ENCODE results near the gene LOXHD1.

The LOXHD1 gene

DNA sequence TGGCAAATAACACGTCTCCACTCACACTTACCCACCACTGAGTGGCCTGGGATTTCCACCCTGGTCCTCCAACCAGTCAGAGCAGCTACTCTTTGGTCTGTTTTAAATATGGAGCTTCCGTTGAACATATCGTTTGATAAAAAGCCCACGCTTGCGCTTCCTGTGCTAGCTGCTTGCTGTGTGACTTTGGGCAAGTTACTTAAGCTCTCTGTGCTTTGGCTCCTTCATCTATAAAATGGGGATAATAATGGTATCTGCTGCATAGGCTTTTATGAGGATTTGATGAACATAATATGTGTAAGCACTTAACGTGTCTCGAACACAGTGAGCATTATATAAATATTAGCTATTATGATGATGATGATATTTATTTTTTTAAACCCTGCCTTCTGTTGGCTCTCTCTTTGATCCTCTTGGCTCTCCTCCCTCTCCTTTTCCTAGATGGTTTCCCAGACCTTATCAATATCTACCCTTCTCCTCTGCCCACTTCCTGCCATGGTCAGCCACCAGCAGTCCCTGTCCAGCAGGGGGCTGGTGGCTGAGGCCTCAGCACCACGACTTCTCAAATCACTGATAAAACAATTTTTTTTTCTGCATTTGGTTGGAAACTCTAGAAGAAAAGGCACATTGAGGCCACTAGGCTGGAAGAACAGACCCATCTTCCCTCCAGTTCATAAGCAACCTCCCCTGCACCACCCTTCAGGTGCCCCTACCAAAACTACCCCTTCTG lies 191.9 kb downstream of the LOXHD1 start:
- ChIA-PET POLR2A (ENCODE audit: low non-redundant PET) (no interaction called here), CTCF (no interaction called here)
- no peak for DNase-seq (ENCODE audit: low spot score)
- no peak overlapping the region for H3K27ac ChIP-seq
- TF ChIP-seq, protein P1, sequence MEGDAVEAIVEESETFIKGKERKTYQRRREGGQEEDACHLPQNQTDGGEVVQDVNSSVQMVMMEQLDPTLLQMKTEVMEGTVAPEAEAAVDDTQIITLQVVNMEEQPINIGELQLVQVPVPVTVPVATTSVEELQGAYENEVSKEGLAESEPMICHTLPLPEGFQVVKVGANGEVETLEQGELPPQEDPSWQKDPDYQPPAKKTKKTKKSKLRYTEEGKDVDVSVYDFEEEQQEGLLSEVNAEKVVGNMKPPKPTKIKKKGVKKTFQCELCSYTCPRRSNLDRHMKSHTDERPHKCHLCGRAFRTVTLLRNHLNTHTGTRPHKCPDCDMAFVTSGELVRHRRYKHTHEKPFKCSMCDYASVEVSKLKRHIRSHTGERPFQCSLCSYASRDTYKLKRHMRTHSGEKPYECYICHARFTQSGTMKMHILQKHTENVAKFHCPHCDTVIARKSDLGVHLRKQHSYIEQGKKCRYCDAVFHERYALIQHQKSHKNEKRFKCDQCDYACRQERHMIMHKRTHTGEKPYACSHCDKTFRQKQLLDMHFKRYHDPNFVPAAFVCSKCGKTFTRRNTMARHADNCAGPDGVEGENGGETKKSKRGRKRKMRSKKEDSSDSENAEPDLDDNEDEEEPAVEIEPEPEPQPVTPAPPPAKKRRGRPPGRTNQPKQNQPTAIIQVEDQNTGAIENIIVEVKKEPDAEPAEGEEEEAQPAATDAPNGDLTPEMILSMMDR (conservative IDR thresholded peaks at IDR 0.05; ENCODE audit: low read depth): no peak

DNA sequence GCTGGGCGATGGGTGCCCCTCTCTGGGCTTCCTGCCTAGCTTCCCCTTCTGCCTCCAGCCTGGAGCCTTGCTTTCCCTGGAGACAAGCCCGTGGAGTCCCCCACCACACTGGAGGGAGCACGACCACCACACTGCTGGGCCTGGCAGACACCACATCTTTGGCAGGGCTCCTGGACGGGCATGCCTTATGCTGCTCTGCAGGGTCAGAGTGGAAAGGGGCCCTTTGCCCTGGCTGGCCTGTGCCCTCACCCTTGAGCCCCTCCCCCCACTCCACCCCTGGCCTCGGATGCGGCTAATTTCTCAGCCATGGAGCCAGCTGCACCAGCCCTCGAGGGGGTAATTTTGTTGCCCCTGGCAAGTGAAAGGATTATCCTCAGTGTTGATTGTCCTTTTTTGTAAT lies 194.5 kb downstream of the LOXHD1 start:
- no peak for DNase-seq (ENCODE audit: low spot score)
- ChIA-PET CTCF (no interaction called here), POLR2A (ENCODE audit: low non-redundant PET) (no interaction called here)
- TF ChIP-seq, protein P1 (conservative IDR thresholded peaks at IDR 0.05; ENCODE audit: low read depth): no peak
- H3K27ac ChIP-seq: no peak overlapping the region

DNA sequence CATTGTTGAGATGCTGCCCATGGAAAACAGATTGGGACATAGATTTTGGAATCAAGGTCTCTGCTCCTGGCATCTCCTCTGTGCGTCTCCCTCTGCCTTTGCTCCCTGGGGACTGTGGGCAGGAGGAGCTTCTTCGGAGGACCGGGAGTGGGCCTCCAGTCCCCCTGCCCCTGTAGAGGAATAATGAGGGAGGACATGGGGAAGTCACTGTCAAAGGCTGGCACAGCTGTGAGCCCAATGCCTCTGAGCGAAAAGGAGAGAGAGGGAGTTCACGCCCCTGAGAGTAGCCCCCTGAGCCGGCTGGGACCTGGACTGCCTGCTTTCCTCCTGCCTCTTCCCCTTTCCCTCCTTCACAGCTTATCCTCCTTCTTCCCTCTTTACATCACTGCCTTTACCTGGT lies 195.0 kb downstream of the LOXHD1 start:
- DNase-seq (ENCODE audit: low spot score): no peak
- ChIA-PET POLR2A (ENCODE audit: low non-redundant PET) (interaction anchor here (0.6 kb wide), 1 partner anchor 140 kb away, joined by 6 read pairs; no protein-coding TSS in a partner anchor), CTCF (no interaction called here)
- no peak overlapping the region for H3K27ac ChIP-seq
- TF ChIP-seq, protein P1 (conservative IDR thresholded peaks at IDR 0.05; ENCODE audit: low read depth): no peak

DNA sequence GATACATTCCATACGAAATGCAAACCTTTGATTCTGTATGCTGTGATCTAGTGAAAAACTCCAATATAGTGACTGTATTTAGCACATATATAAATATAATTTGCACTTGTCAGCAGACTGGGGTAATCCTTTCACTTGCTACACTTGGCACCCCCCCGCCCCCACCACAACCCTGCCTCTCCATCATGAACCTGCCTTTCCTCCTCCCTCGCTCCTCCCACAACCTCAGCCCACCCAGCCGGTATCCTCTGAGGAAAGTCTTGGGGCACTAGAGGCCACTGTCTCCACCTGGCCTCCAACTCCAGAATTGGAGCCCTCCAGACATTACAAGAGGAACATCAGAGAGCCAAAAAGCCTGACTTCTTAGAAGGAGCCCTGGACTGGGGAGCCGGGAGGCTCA lies 196.3 kb downstream of the LOXHD1 start:
- CTCF ChIA-PET: no interaction called here
- no peak overlapping the region for H3K27ac ChIP-seq
- POLR2A ChIA-PET (ENCODE audit: low non-redundant PET): no interaction called here
- DNase-seq (ENCODE audit: low spot score): no peak
- TF ChIP-seq, protein P1 (conservative IDR thresholded peaks at IDR 0.05; ENCODE audit: low read depth): no peak

DNA sequence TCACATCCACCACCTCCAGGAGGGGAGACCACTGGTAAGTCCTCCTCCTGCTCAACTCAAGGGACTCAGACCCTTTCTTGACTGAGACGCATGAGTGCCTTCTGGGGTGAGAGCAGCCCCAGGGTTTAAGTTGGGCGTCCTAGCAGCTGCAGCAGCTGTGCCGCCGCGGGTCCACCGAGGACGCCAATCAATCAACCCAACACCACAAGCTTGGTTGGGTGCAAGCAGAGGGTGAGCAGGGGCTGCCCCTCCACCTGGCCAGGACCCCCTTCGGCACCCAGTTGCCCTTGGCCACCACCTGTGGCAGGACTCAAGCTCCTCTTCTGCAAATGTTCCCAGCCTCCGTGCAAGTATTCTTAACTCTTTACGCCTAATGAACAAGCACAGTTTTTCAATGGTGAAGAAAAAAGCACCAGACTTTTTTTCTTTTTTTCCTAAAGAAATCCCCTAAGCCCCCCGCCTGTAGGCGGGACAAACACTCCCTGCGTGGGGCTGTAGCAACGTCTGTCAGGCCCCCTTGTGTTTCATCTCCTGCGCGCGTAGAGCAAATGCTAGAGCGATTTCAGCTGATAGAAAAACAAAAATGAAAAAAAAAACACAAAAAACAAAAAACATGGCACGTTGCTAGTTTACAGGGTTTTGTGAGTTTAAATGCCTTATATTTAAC lies 197.1 kb downstream of the LOXHD1 start:
- CTCF ChIA-PET: no interaction called here
- POLR2A ChIA-PET (ENCODE audit: low non-redundant PET): no interaction called here
- DNase-seq (ENCODE audit: low spot score): no peak
- no peak overlapping the region for H3K27ac ChIP-seq
- TF ChIP-seq, protein P1 (conservative IDR thresholded peaks at IDR 0.05; ENCODE audit: low read depth): no peak

DNA sequence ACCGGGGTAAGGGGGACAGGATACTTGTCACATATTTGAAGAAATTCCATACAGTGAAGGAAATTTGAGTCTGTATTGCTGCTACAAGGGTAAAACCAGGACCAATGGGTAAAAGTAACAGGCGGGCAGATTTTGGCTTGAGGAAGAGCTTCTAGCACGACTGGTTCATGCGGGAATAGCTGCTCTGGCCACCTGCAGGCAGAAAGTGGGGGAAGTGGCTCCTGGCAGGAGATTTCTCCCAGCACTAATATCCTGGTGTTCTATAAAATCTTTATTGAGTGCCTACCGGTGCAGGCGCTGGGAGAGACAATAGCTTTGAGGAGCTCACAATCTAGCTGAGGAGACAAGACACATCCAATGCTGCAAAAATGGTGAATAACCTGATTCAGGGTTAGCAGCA lies 198.5 kb downstream of the LOXHD1 start:
- DNase-seq (ENCODE audit: low spot score): no peak
- H3K27ac ChIP-seq: no peak overlapping the region
- TF ChIP-seq, protein P1 (conservative IDR thresholded peaks at IDR 0.05; ENCODE audit: low read depth): no peak
- ChIA-PET POLR2A (ENCODE audit: low non-redundant PET) (no interaction called here), CTCF (no interaction called here)

Data from RWPE1 (cell line).